Astrocyte of the cerebellum (primary cell): ENCODE data around the gene TTLL1.
A peak's percentile ranks its signal among the peaks of the same experiment; 100 is the strongest.

ENCODE experiments used
- DNase-seq: peaks from one replicate; pipeline ENCODE4 v3.0.0-alpha.2; 2011; ENCODE audit warnings: low read depth
- H3K4me3 ChIP-seq: 2 replicates; pipeline ENCODE4 v1.5.1; 2011; ENCODE audit warnings: mild to moderate bottlenecking, low read depth, low read length, moderate library complexity
- in situ Hi-C: cut with HindIII; loops from 2 replicates; pipeline ENCODE4 v1.10.0; 2017; ENCODE audit warnings: low sequenced_read_pairs
- TF ChIP-seq, protein P1 (sequence below): IDR thresholded peaks from 2 replicates; pipeline ENCODE4 v1.5.1; 2012; ENCODE audit warnings: low read length, low read depth, moderate library complexity, mild to moderate bottlenecking; ENCODE audit errors: missing control alignments

Gene TTLL1

GRCh38 chr22:43079742-43080141 is 9.4 kb downstream of the TTLL1 start:
- TF ChIP-seq, protein P1, sequence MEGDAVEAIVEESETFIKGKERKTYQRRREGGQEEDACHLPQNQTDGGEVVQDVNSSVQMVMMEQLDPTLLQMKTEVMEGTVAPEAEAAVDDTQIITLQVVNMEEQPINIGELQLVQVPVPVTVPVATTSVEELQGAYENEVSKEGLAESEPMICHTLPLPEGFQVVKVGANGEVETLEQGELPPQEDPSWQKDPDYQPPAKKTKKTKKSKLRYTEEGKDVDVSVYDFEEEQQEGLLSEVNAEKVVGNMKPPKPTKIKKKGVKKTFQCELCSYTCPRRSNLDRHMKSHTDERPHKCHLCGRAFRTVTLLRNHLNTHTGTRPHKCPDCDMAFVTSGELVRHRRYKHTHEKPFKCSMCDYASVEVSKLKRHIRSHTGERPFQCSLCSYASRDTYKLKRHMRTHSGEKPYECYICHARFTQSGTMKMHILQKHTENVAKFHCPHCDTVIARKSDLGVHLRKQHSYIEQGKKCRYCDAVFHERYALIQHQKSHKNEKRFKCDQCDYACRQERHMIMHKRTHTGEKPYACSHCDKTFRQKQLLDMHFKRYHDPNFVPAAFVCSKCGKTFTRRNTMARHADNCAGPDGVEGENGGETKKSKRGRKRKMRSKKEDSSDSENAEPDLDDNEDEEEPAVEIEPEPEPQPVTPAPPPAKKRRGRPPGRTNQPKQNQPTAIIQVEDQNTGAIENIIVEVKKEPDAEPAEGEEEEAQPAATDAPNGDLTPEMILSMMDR: no peak
- no peak overlapping the region for H3K4me3 ChIP-seq
- in situ Hi-C loops: no loop called here
- no peak for DNase-seq

DNA sequence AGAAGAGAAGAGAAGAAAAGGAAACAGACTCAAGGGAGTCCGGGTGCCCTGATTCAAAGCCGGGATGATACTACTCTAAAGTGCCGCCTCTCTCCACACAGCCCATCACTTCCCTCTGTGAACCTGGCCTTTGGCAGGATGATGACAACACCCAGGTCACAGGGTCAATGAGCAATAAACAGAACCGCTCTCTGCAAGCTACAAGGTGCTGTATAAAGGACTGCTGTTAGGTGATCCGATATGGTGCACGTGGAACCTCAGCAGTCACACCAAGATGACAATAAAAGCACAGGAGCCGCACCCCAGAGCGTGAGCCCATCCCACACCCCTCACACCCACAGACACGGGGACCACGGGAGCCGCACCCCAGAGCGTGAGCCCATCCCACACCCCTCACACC is 10.7 kb downstream of the TTLL1 start:
- H3K4me3 ChIP-seq: no peak overlapping the region
- no peak for DNase-seq
- in situ Hi-C loops: no loop called here
- TF ChIP-seq, protein P1: no peak

DNA sequence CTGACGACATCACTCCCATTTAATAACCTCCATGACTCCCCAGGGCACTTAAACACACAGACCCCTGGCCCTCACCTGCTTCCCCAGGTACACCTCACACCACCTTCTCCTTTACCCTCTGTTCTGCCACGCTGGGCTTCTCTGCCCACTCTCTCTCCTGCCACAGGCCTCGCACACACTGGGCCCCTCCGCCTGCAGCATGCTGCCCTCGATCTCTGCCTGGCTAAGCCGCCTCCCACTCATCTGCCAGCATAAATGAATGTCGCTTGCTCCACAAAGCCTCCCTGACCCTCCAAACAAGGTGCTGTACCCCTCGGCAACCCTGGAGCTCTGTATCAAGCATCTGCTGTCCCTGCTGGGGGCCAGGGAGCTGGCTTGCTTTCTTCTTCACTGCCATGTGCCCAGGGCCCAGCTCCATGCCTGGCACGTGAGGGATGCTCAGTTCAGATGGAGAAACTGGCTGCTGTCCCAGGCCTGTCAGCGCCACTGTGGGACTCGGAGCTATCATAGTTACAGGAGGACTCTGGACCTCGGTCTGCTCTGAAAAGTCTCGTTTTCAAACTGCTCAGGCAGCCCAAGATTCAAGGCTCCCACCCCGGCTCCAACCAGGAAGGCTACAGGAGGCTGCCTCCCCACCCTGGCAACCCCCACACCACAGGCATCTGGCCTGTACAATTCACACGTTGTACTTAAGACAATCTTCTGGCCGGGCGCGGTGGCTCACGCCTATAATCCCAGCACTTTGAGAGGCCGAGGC is 11.9 kb downstream of the TTLL1 start:
- DNase-seq: no peak
- H3K4me3 ChIP-seq: no peak overlapping the region
- in situ Hi-C loops: no loop called here
- TF ChIP-seq, protein P1: no peak

DNA sequence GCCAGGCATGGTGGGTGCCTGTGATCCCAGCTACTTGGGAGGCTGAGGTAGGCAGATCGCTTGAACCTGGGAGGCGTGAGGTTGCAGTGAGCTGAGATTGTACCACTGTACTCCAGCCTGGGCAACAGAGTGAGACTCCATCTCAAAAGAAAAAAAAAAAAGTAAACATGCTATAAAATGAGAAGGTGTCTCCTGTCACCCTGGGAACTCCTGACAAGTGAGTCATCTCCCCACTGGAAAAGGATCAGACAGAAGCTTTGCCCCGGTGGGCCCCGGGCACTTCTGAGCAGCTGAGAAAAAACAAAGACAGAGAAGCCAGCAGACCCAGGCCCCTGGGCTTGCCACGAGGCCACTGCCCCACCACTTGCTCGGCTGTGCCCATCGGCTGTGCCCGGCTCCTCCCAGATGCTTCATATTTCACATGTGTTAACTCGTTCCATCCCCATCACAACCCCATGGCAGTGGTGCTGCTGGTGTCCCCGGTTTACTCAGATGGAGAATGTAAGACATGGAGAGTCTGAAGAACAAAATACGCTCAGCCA is 22.3 kb downstream of the TTLL1 start:
- TF ChIP-seq, protein P1: no peak
- no peak for DNase-seq
- in situ Hi-C loops: no loop called here
- H3K4me3 ChIP-seq: no peak overlapping the region

DNA sequence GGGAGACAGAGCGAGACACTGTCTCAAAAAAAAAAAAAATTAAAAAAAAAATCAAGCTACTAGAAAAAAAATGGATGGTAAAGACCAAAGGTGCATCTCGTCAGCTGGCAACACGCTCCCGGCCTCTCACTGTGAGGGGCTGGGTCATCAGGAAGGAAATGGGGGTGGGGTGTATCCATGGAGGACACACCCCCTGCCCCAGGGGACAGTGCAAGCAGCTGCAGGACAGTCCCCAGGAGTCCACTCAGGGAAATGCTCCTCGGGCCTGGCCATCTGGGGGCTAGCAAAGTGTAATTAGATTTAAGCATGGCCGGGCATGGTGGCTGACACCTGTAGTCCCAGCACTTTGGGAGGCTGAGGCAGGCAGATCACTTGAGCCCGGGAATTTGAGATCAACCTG is 23.1 kb downstream of the TTLL1 start:
- in situ Hi-C loops: no loop called here
- H3K4me3 ChIP-seq: no peak overlapping the region
- TF ChIP-seq, protein P1: no peak
- DNase-seq: no peak

GRCh38 chr22:43060183-43060582 is 29.0 kb downstream of the TTLL1 start:
- DNase-seq: no peak
- in situ Hi-C loops: loop anchor here (5.0 kb wide), 1 partner anchor 93 kb away; no protein-coding TSS in a partner anchor
- TF ChIP-seq, protein P1: peak; percentile 69
- H3K4me3 ChIP-seq: no peak overlapping the region
